SK-N-SH treated with all-trans-retinoic acid at 6 μM for 48 hours (cell line): ENCODE data around the gene SSR4.

Experiments used
- ATAC-seq: fragments of 200-7000 bp; cut with Tn5 transposase; 3 replicates; pipeline ENCODE4 v1.9.1; 2020; ENCODE audit warnings: mild to moderate bottlenecking, moderate library complexity
- CREB5 ChIP-seq: fragments of 250-450 bp; sonication (Bioruptor Pico); IDR thresholded peaks from 2 replicates; pipeline ENCODE4 v1.5.1; 2020; ENCODE audit warnings: low read depth, mild to moderate bottlenecking, moderate library complexity
- CSRNP3 ChIP-seq: fragments of 250-450 bp; sonication (Bioruptor Pico); IDR thresholded peaks from 2 replicates; pipeline ENCODE4 v1.5.1; 2021; ENCODE audit warnings: mild to moderate bottlenecking, moderate library complexity
- ESRRG ChIP-seq: fragments of 250-450 bp; sonication (Bioruptor Pico); IDR thresholded peaks from 2 replicates; pipeline ENCODE4 v1.6.1; 2021; ENCODE audit warnings: mild to moderate bottlenecking
- PATZ1 ChIP-seq: fragments of 250-450 bp; sonication (Bioruptor Pico); IDR thresholded peaks from 2 replicates; pipeline ENCODE4 v1.8.0; 2020; ENCODE audit warnings: mild to moderate bottlenecking, moderate library complexity, borderline replicate concordance
- RARB ChIP-seq: fragments of 250-450 bp; sonication (Bioruptor Pico); IDR thresholded peaks from 2 replicates; pipeline ENCODE4 v1.8.0; 2021; ENCODE audit warnings: mild to moderate bottlenecking, moderate library complexity
- TCF4 ChIP-seq: fragments of 250-450 bp; sonication (Bioruptor Pico); IDR thresholded peaks from 2 replicates; pipeline ENCODE4 v1.8.0; 2021; ENCODE audit warnings: mild to moderate bottlenecking, moderate library complexity, borderline replicate concordance
- TOX ChIP-seq: fragments of 250-450 bp; sonication (Bioruptor Pico); IDR thresholded peaks from 2 replicates; pipeline ENCODE4 v1.8.0; 2021; ENCODE audit warnings: mild to moderate bottlenecking, moderate library complexity, borderline replicate concordance
- TSHZ2 ChIP-seq: fragments of 250-450 bp; sonication (Bioruptor Pico); IDR thresholded peaks from 2 replicates; pipeline ENCODE4 v1.5.0; 2020; ENCODE audit warnings: mild to moderate bottlenecking, moderate library complexity
- ZC3H10 ChIP-seq: fragments of 250-450 bp; sonication (Bioruptor Pico); IDR thresholded peaks from 2 replicates; pipeline ENCODE4 v1.5.1; 2021; ENCODE audit warnings: mild to moderate bottlenecking, moderate library complexity
- ZFP30 ChIP-seq: fragments of 450-650 bp; formaldehyde crosslinking; IDR thresholded peaks from 2 replicates; pipeline ENCODE4 v1.5.0; 2022; ENCODE audit warnings: mild to moderate bottlenecking, moderate library complexity
- ZNF565 ChIP-seq: fragments of 450-650 bp; formaldehyde crosslinking; conservative IDR thresholded peaks from 2 replicates; pipeline ENCODE4 v1.5.0; 2020; ENCODE audit warnings: low read depth, mild to moderate bottlenecking, moderate library complexity
- ZNF70 ChIP-seq: fragments of 450-650 bp; formaldehyde crosslinking; IDR thresholded peaks from 2 replicates; pipeline ENCODE4 v1.5.0; 2020; ENCODE audit warnings: mild to moderate bottlenecking, moderate library complexity

Gene SSR4

DNA sequence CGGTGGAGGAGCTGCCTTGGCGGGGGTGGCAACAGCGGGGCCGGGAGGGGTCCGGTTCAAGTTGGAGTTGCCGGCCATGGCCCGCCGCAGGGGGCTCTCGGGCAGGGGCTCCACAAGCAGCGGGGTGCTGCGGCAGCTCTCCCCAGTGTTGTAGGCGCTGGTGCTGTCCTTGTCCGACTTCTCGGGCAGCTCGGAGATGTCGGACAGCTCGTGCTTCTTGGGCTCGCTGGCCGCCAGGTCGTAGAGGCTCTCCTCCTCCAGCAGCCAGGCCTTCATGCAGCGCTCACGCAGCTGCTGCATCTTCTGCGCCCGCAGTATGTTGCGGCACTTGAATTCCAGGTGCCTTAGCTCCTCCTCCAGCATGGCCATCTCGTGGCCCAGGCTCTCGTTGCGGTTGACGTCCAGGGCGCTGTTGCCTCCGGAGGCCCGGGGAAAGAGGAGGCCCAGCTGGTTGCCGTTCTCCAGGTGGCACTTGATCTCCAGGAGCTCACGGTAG, 9.7 kb downstream of the SSR4 start (continued):
- no peak for TF ChIP-seq TCF4 (CRISPR knock-in tag)

GRCh38 chrX:153804621-153805020, 10.2 kb downstream of the SSR4 start:
- no peak for TF ChIP-seq TSHZ2 (CRISPR knock-in tag)
- no peak for TF ChIP-seq CSRNP3
- TF ChIP-seq ESRRG (CRISPR knock-in tag): no peak
- no peak for TF ChIP-seq CREB5 (CRISPR knock-in tag)
- no peak for ATAC-seq

DNA sequence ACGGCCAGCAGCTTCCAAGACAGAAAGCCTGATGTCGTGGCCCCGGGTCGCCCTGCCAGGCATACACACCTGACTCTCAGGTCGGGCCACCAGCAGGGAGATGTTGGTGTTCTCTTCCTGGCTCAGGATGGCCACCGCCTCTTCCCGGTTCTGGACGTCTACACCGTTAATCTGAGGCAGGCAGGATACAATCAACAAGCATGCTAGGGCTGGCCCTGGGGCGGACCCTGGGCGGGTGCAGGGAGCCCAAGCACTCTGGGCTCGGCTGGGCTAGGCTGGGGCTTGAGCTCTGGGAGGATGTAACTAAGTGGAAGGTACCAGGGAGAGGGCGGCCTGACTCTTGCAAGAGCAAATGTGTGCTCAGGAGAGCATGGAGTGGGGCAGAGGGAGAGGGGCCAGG, 11.0 kb downstream of the SSR4 start:
- ATAC-seq: no peak
- TF ChIP-seq PATZ1 (CRISPR knock-in tag) (no peak), RARB (CRISPR knock-in tag) (no peak), CREB5 (CRISPR knock-in tag) (no peak), ZNF565 (CRISPR knock-in tag) (no peak), ESRRG (CRISPR knock-in tag) (no peak), ZNF70 (no peak), ZFP30 (CRISPR knock-in tag) (no peak)

GRCh38 chrX:153806999-153807575, 12.6 kb downstream of the SSR4 start:
- ATAC-seq: no peak

More at GRCh38 chrX:153806999-153807575, 12.6 kb downstream of the SSR4 start:
- TF ChIP-seq ZC3H10 (CRISPR knock-in tag) (no peak), TOX (CRISPR knock-in tag) (no peak), TSHZ2 (CRISPR knock-in tag) (no peak), ZNF70 (no peak), RARB (CRISPR knock-in tag) (no peak)
